HCT116 (cell line): Measurements from ENCODE around the gene TSTD2. TPM values are rescaled to one million over a fixed set of nuclear protein-coding genes. Genes with fewer than 3 reads are reported as not detected.

Source experiments
- ATAC-seq: fragments of 200-7000 bp; cut with Tn5 transposase; 2 replicates; pipeline ENCODE4 v1.9.1; 2020; ENCODE audit warnings: mild to moderate bottlenecking, moderate library complexity
- BruUV-seq: library from RNA; stranded (reverse); fragments of 400-500 nt; replicated peaks from 2 replicates; lab custom pipeline; 2021; lab: Mats Ljungman, UMichigan
- CTCF ChIA-PET: fragments of 300-600 bp; sonication (Branson Sonifier 250); formaldehyde crosslinking; loops from one replicate; lab custom pipeline; 2021; ENCODE audit warnings: antibody characterized with exemption; lab: Charles Lee
- POLR2A ChIA-PET: fragments of 300-600, 350-600 bp; sonication (Branson Sonifier 250); formaldehyde crosslinking; loops from one replicate; lab custom pipeline; 2021; ENCODE audit warnings: antibody characterized with exemption; lab: Charles Lee
- RAD21 ChIA-PET, 2 experiments: fragments of 300-600 bp; sonication (Branson Sonifier 250); formaldehyde crosslinking; loops; one replicate each; lab custom pipeline; 2023; ENCODE audit warnings: low total read pairs in 2 of 2; ENCODE audit not compliant: uncharacterized antibody in 2 of 2, unreplicated experiment in 2 of 2, low non-redundant PET in 1 of 2; lab: Charles Lee
- DNase-seq: peaks from one replicate; pipeline ENCODE4 v3.0.0-alpha.2; 2010; ENCODE audit warnings: low read depth, low spot score
- H2AFZ ChIP-seq: fragments of 200-600 bp; shearing (Covaris generic), sonication (generic); 2 replicates; pipeline ENCODE4 v1.6.1; 2017; ENCODE audit warnings: low read depth, mixed run types, mixed read lengths, antibody characterized with exemption, low read length; ENCODE audit not compliant: poor library complexity, severe bottlenecking
- H3K27ac ChIP-seq: 2 replicates; pipeline ENCODE4 v1.5.1; 2012; ENCODE audit warnings: low read depth, low read length
- H3K27me3 ChIP-seq: fragments of 200-600 bp; sonication (generic); 2 replicates; pipeline ENCODE4 v1.6.1; 2016; ENCODE audit warnings: mixed run types, low read length, mixed read lengths; ENCODE audit not compliant: insufficient read depth
- H3K36me3 ChIP-seq, 2 experiments: fragments of 200-500 bp in 1 of 2; fragments of 200-600 bp in 1 of 2; sonication (Bioruptor generic) in 1 of 2; sonication (generic) in 1 of 2; 2 replicates each; pipeline versions ENCODE4 v1.5.1 to v1.6.1; 2014 to 2016; ENCODE audit warnings: low read length in 2 of 2, inconsistent platforms in 1 of 2, mixed read lengths in 1 of 2, mixed run types in 1 of 2; ENCODE audit not compliant: insufficient read depth in 2 of 2, control insufficient read depth in 1 of 2
- H3K4me1 ChIP-seq, 2 experiments: fragments of 200-600 bp in 1 of 2; sonication (generic) in 1 of 2; 2 replicates each; pipeline versions ENCODE4 v1.5.1 to v1.6.1; 2012 to 2017; ENCODE audit warnings: low read length in 2 of 2, inconsistent platforms in 1 of 2, mild to moderate bottlenecking in 1 of 2, mixed read lengths in 1 of 2, mixed run types in 1 of 2, moderate library complexity in 1 of 2; ENCODE audit not compliant: insufficient read depth in 2 of 2, control insufficient read depth in 1 of 2
- H3K4me2 ChIP-seq: fragments of 200-600 bp; sonication (generic); 2 replicates; pipeline ENCODE4 v1.6.1; 2017; ENCODE audit warnings: mixed run types, low read length, mixed read lengths
- H3K4me3 ChIP-seq, 2 experiments: fragments of 200-600 bp in 1 of 2; sonication (generic) in 1 of 2; replicated peaks in 1 of 2; 2 replicates each; pipeline ENCODE4 v1.5.1; 2011 to 2016; ENCODE audit warnings: low read length in 2 of 2, control low read depth in 1 of 2, low read depth in 1 of 2, mild to moderate bottlenecking in 1 of 2, mixed read lengths in 1 of 2, mixed run types in 1 of 2
- H3K79me2 ChIP-seq: fragments of 200-600 bp; sonication (generic); 2 replicates; pipeline ENCODE4 v1.6.1; 2017; ENCODE audit warnings: mild to moderate bottlenecking, mixed run types, low read length, moderate library complexity, mixed read lengths; ENCODE audit not compliant: insufficient read depth
- H3K9ac ChIP-seq: fragments of 200-600 bp; sonication (generic); 2 replicates; pipeline ENCODE4 v1.6.1; 2016; ENCODE audit warnings: low read length, mixed read lengths
- H3K9me2 ChIP-seq: fragments of 200-600 bp; sonication (generic), shearing (Covaris generic); 2 replicates; pipeline ENCODE4 v1.6.1; 2017; ENCODE audit warnings: mixed run types, mild to moderate bottlenecking, moderate library complexity; ENCODE audit not compliant: insufficient read depth
- H3K9me3 ChIP-seq, 2 experiments: fragments of 200-500 bp in 1 of 2; fragments of 200-600 bp in 1 of 2; sonication (Bioruptor generic) in 1 of 2; sonication (generic) in 1 of 2; 2 replicates each; pipeline ENCODE4 v1.6.1; 2014 to 2017; ENCODE audit warnings: low read length in 2 of 2, mixed read lengths in 2 of 2, inconsistent platforms in 1 of 2, low read depth in 1 of 2, mild to moderate bottlenecking in 1 of 2, mixed run types in 1 of 2, moderate library complexity in 1 of 2; ENCODE audit not compliant: control insufficient read depth in 1 of 2, insufficient read depth in 1 of 2
- H4K20me1 ChIP-seq: fragments of 200-600 bp; sonication (generic), shearing (Covaris generic); 2 replicates; pipeline ENCODE4 v1.6.1; 2017; ENCODE audit warnings: mixed run types, mild to moderate bottlenecking, moderate library complexity; ENCODE audit not compliant: insufficient read depth
- CEBPB ChIP-seq: IDR thresholded peaks from 2 replicates; pipeline ENCODE4 v1.6.1; 2012; ENCODE audit warnings: low read depth
- ELF1 ChIP-seq: IDR thresholded peaks from 2 replicates; pipeline ENCODE4 v1.6.1; 2012; ENCODE audit warnings: low read depth, borderline replicate concordance
- EZH2phosphoT487 ChIP-seq: fragments of 200-600 bp; IDR thresholded peaks from 2 replicates; pipeline ENCODE4 v1.6.1; 2018; ENCODE audit warnings: antibody characterized with exemption, borderline replicate concordance
- JUND ChIP-seq: IDR thresholded peaks from 2 replicates; pipeline ENCODE4 v1.6.1; 2012
- POLR2A ChIP-seq: IDR thresholded peaks from 2 replicates; pipeline ENCODE4 v1.7.0; 2011; ENCODE audit warnings: borderline replicate concordance; ENCODE audit not compliant: insufficient read depth, insufficient read length; ENCODE audit errors: extremely low read depth
- TCF7L2 ChIP-seq: IDR thresholded peaks from 2 replicates; pipeline ENCODE4 v1.7.0; 2011; ENCODE audit warnings: borderline replicate concordance, inconsistent platforms; ENCODE audit not compliant: insufficient read depth, insufficient read length; ENCODE audit errors: extremely low read depth
- ZBTB33 ChIP-seq: IDR thresholded peaks from 2 replicates; pipeline ENCODE4 v1.6.1; 2011; ENCODE audit warnings: mild to moderate bottlenecking, low read length, moderate library complexity; ENCODE audit not compliant: insufficient replicate concordance; ENCODE audit errors: extremely low read depth
- intact Hi-C: fragments of 100-400 bp; cut with micrococcal nuclease; formaldehyde crosslinking; loops from 2 replicates; pipeline ENCODE4 v1.10.0; 2022
- total RNA-seq: library from RNA; stranded (reverse); gene quantifications from one replicate; pipeline ENCODE4 v1.2.1, GENCODE V29; 2021; ENCODE audit not compliant: unreplicated experiment
- TF ChIP-seq, protein P1 (sequence below): IDR thresholded peaks from 2 replicates; pipeline ENCODE4 v1.6.1; 2012; ENCODE audit warnings: low read depth

The TSTD2 gene
- total RNA-seq, 1 experiment from 2014 or later: 16.0 TPM

- Histone ChIP-seq H3K9ac (no peak overlapping the region), H3K9me2 (no peaks in the 10 kb centered on the region), H3K4me2 (no peak overlapping the region), H3K27me3 (no peaks in the 10 kb centered on the region), H3K79me2 (no peaks in the 10 kb centered on the region), H3K9me3 (no peaks in the 10 kb centered on the region), H4K20me1 (no peaks in the 10 kb centered on the region), H3K27ac (no peak overlapping the region), H3K4me1 (no peaks in the 10 kb centered on the region), H2AFZ (no peak overlapping the region), H3K36me3 (peaks cover 81 to 82% of the 10 kb centered on the region in 2 experiments; a peak in 3 of 4 replicates), H3K4me3 (no peak overlapping the region)
- ChIA-PET RAD21 (no interaction called here), POLR2A (no interaction called here), CTCF (interaction anchor here (1.4 kb wide), 1 partner anchor 218 kb away, joined by 3 read pairs; no protein-coding TSS in a partner anchor)
- intact Hi-C loops: no loop called here
- DNase-seq (no peak), ATAC-seq (no peak)
- TF ChIP-seq ELF1 (no peak), ZBTB33 (no peak), EZH2phosphoT487 (no peak), POLR2A (no peak), CEBPB (no peak)
- no TSS peak for BruUV-seq
These were observed 39.2 kb upstream of the TSTD2 start for GRCh38 chr9:97672403-97672802.

GRCh38 chr9:97670586-97670985 is 37.4 kb upstream of the TSTD2 start:
- Histone ChIP-seq H4K20me1 (no peaks in the 10 kb centered on the region), H3K4me2 (no peak overlapping the region), H3K9me3 (no peaks in the 10 kb centered on the region), H3K27me3 (no peaks in the 10 kb centered on the region), H2AFZ (no peak overlapping the region), H3K4me1 (no peaks in the 10 kb centered on the region), H3K4me3 (no peak overlapping the region), H3K9me2 (no peaks in the 10 kb centered on the region), H3K79me2 (no peaks in the 10 kb centered on the region), H3K27ac (no peak overlapping the region), H3K36me3 (peaks cover 86 to 88% of the 10 kb centered on the region in 2 experiments), H3K9ac (no peak overlapping the region)
- ATAC-seq (no peak), DNase-seq (no peak)
- ChIA-PET POLR2A (no interaction called here), CTCF (no interaction called here), RAD21 (no interaction called here)
- no TSS peak for BruUV-seq
- intact Hi-C loops: no loop called here
- TF ChIP-seq TCF7L2 (no peak), JUND (no peak)
- TF ChIP-seq, protein P1, sequence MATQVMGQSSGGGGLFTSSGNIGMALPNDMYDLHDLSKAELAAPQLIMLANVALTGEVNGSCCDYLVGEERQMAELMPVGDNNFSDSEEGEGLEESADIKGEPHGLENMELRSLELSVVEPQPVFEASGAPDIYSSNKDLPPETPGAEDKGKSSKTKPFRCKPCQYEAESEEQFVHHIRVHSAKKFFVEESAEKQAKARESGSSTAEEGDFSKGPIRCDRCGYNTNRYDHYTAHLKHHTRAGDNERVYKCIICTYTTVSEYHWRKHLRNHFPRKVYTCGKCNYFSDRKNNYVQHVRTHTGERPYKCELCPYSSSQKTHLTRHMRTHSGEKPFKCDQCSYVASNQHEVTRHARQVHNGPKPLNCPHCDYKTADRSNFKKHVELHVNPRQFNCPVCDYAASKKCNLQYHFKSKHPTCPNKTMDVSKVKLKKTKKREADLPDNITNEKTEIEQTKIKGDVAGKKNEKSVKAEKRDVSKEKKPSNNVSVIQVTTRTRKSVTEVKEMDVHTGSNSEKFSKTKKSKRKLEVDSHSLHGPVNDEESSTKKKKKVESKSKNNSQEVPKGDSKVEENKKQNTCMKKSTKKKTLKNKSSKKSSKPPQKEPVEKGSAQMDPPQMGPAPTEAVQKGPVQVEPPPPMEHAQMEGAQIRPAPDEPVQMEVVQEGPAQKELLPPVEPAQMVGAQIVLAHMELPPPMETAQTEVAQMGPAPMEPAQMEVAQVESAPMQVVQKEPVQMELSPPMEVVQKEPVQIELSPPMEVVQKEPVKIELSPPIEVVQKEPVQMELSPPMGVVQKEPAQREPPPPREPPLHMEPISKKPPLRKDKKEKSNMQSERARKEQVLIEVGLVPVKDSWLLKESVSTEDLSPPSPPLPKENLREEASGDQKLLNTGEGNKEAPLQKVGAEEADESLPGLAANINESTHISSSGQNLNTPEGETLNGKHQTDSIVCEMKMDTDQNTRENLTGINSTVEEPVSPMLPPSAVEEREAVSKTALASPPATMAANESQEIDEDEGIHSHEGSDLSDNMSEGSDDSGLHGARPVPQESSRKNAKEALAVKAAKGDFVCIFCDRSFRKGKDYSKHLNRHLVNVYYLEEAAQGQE: no peak
